ENCODE measurements around the gene TMEM207.

Gene TMEM207

DNA sequence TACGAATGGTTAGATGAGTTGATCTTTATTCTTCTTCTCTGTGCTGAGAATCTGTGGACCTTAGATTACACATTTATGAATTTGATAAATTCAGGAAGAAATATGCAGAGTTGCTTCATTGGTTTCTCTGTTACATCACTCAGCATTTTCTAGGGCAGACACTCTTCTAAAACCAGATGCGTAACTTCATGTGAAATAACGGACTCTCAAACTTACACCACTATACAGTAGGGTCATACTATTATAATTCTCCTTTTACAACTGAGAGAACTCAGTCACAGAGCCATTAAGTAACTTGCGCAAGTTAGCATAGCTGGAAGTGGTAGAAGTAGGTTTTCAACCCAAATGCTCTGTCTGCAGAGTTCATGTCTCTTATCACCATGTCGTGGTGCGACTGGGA lies 5.7 kb downstream of the TMEM207 start:
- no peak for DNase-seq

DNA sequence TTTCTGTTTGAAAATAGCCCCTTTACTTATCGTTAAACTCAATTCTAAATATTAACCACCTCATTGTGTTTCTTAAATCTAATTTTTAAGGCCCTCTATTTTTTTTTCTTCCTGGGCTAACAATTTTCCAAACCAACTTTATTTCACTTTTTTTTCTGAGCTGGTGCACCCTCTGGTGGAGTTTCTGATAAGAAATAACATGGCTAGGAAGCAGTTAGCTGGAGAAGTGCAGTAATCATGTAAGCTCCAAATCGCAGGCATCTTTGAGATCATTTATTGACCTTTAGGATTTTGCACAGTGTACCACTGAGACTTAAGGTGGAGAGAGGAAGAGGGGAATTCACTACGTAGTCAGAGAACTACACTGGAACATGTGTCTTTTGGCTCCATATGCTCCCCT lies 6.4 kb downstream of the TMEM207 start:
- DNase-seq, result no peak

DNA sequence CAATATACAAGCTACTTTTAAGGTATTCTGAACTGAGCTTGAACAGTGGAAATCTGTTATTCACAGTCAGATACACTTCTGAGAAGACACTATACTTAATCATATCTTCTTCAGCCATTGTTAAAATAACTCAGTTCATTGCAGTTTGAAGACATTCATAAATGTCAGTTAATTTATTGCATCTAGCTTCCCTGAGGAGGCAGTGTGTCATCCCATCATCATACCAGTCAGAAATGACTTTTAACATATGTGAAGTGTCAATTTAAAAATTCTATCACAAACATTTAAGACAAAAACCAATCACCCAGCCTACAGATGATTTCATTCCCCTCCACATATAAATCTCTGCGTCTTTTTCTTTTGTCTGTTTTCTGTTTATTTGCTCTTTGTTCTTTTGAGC lies 7.5 kb downstream of the TMEM207 start:
- no peak for DNase-seq

DNA sequence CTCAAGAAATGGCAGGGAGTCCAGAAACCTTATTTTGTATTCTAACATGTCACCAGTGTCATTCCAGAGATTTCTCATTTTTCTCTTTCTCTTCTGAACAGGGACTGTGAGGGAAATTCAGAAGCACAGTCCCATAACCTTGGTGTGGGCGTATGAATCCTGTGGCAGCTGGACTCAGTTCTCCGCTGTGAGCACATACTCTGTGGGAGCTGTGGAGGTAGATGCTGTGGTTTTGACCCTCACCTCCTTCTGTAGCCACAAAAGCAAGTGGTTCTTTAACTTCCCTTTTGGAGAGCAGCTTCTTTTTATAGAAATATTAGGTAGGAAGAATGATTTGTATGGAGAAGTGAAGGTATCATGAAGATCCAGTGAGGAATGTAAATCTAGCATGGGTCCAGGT lies 13.4 kb downstream of the TMEM207 start:
- DNase-seq, result no peak

DNA sequence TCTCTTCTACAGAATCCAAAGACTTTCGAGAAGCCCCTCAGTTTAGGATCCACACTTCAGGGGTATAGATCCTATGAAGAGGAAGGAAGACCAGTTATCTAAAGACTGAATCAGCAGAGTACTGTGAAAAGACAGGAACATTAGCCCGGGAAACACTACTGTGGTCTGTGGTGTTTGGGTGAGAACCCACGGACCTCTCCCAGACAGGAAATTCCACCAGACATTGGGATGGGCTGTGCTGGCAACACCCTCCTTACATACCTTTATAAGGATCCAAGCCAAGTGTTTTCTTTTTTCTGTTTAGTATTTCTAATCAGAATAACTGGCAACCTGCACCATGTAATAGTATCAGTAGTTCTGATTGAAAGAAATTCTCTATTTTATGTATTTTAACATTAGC lies 14.1 kb downstream of the TMEM207 start:
- no peak for DNase-seq

DNA sequence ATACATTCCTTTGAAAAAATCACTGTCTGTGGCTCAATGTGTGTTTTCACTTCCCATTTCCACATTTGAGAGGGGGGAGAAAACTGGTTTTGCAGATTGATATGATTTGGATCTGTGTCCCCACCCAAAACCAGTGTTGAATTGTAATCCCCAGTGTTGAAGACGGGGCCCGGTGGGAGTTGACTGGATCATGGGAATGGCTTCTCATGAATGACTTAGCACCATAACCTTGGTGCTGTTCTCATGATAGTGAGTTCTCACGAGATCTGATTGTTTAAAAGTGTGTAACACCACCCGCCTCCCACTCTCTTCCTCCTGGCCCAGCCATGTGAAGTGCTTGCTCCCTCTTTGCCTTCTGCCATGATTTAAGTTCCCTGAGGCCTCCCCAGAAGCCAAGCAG lies 16.1 kb downstream of the TMEM207 start:
- no peak for DNase-seq

DNA sequence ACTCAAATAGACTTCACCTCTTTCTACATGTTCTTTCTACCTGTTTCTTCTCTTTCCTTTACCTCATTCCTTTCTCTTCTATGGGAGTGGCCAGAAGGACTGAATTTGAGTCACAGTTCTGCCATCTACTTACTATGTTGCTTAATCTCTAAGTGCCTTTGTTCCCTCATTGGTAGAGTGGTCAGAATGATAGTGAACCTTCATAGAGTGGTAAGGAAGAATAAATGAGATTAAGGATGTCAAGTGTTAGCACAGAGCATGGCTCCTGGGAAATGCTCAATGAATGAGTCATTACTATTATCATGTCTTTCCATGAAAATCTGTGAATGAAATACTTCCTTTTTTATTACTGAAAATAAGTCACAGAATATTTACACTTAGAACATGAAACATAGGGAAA lies 17.5 kb downstream of the TMEM207 start:
- DNase-seq, result no peak

DNA sequence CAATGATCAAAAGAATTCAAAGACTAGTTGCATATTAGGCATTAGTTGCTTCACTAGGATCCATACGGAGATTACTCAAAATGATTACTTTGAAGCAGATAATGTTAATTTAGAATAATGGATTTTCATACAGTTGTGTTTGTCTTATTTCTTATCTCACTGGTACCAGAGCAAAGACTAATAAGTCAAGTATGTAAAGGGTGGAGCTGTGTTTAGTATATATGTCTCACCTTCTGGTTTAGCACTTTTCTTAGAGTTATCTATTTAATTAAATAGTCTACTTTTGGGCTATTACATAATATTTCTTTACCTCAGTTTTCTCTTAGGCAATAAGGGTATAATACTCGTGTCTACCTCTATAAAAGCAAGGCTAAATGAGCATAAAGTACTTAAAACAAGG lies 18.8 kb downstream of the TMEM207 start:
- DNase-seq, result no peak

DNA sequence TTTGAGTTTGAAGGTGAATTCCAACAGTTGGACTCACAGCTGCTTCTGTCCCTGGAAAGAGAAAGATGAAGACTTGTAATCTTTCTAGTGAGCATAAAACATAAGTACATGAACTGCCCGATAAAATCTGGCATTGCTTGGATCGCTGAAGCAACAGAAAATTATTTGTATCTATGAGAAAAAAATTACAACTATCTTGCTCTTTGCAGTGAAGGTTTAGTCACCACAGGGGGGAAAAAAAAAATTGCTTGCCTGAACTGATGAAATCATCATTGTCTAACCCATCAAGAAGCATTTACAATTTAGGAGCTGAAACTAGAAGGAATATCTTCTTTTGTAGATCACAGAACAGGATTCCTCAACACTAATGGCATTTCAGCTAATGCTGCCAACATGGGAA lies 20.0 kb downstream of the TMEM207 start:
- no peak for DNase-seq

DNA sequence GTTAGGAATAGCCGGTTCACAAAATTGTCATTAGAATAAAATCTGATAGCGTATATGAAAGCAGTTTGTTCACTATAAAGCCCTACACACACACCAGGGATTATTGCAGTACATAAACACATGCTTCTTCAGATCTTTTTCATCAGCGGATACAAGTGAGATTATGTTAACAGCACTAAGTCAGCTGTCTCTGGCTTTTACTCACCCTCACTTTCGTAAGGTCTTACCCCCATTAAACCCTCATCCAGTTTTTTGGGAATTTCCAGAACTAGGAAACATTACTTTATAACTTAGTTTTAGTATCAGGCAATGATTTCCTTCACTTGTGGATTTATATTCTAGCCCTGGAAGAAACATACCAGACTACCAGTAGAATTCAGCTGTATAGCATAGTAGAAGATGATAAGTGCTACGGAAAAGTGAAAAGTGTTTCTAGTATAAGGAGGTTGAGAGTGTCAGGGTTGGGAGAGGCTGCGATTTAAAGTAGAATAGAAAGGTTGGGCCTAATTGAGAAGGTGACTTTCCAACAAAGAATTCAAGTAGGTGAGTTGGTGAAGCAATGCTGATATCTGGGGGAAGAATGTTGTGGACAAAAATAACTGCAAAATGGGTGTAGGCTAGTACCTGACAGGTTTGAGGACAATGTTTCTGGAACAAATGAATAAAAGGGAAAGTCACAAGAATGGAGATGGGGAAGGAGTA lies 22.7 kb downstream of the TMEM207 start:
- no peak for DNase-seq

DNA sequence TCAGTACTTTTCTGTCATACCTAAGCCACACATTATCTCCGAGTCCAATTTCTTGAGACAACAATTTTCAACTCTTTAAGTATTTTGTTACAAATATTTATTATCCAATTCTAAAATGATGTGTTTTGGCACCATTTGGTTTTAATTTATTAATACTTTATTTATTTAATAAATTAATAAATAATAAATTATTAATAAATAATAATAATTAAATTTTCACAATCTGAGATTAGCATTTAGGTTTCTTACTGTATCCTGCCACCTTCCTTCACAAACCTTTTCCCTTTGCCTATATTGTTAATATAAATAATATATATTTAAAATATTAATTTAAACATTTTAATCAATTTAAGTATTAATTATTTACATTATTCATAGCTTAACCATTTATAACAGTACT lies 23.9 kb downstream of the TMEM207 start:
- DNase-seq, result no peak

DNA sequence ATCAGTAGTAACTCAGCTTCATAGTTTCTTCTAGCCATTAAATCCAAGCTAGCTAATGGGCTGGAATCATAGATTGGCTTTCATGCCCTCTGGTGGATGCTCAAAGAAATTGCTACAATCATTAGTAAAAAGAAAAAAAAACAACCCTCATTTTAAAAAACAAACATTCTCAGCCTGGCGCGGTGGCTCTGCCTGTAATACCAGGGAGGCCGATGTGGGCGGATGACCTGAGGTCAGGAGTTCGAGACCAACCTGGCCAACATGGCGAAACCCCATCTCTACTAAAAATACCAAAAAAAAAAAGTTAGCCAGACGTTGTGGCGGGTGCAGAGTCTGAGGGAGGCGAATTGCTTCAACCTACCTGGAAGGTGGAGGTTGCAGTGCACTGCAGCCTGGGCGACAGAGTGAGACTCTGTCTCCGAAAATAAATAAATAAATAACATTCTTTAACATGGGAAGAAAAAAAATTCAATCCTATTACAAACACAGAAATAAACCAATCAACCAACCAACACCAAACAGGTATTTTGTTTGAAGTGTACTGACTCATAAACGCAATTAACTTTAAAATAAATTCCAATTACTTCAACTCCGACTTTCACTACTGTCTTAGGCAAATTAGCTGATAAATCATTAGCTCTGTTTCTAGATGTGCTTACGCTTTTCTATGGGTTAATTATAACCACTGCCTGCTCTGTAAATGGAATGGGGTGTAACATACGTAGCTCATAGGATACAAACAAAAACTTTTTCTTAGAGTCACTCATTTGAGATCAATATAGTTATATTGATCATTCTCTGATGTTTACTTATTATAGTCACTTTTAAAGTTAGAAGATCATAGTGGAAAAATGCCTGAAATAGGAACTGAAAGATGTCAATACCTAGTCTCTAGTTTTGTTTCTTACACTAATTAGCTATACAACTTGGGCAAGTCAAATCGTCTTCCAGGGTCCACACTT lies 24.9 kb downstream of the TMEM207 start:
- DNase-seq, result peak; percentile 20 to 22

DNA sequence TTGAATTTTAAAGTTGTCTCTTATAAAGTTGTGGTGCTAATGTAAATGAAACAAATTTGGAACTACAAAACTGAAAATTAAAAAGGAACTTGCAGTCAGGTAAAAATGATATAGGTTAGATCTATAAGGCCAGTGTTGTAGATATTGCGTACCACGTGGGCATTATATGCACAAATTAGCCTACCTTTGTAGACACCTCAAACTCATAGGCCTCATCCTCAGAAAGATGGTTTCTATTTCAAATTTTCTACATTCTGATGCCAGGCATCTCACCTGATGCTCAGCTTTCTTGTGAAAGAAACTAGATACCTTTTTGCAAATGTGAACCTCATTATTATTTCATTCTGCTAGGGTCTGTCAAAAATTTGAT lies 25.6 kb downstream of the TMEM207 start:
- DNase-seq, result no peak

DNA sequence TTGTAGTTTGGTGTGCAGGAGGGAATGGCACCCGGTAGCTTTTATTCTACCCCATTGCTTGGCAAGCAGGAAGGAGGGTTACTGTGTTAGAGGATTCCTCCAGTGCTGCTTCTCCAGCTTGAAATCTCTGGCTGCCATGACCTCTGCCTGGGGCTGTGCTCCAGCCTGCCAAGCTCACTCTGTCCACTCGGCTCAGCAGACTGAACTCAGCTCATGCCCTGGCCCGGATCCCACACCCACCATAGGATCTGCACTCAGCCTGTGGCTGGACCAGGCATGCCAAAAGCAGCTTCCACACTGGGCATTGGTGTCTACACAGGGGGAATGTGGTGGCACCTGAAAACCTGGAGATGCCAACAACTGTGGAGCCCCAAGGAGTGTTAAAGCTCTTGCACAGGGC lies 35.4 kb downstream of the TMEM207 start:
- no peak for DNase-seq

DNA sequence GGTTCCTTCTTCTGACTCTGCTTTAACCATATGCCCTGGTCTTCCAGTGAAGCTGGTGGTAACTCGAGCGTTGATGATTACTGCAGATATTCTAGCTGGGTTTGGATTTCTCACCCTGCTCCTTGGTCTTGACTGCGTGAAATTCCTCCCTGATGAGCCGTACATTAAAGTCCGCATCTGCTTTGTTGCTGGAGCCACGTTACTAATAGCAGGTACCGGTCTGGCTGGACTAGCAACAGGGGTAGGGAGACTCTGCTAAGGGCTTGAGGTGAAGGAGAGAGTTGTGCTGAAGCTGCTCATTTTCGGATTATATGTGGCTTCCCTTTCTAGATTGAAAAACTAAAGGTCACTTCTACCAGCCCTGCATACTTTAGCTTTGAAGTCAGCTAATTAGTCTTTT lies 45.0 kb downstream of the TMEM207 start:
- DNase-seq, result no peak

DNA sequence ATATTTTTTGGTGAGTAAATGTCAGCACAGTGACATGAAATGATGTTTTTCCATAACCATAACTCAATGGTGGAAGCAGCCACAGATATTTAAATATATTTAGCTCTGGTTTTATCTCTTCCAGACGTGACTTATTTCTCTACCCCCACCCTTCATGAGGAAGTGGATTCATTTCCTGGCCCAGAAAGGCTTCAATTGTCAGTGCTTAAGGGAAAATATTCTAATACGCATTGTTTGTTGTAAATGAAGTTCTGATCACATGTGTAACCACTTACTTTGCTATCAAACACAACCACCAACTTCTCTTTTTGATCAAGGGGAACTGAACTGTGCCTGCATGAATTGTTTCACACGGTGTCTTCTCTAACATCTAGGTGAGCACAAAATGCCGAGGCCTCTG lies 47.7 kb downstream of the TMEM207 start:
- no peak for DNase-seq

DNA sequence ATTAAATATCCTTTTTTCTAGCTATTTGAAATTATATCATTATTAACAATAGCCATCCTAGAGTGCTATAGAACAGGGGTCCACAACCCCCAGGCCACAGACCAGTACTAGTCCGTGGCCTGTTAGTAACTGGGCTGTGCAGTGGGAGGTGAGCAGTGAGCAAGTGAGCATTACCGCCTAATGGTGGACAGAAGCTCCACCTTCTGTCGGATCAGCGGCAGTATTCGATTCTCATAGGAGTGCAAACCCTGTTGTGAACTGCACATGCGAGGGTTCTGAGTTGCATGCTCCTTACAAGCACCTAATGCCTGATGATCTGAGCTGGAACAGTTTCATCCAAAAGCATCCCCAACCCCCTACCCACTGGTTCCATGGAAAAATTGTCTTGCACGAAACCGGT lies 50.0 kb downstream of the TMEM207 start:
- DNase-seq, result no peak

DNA sequence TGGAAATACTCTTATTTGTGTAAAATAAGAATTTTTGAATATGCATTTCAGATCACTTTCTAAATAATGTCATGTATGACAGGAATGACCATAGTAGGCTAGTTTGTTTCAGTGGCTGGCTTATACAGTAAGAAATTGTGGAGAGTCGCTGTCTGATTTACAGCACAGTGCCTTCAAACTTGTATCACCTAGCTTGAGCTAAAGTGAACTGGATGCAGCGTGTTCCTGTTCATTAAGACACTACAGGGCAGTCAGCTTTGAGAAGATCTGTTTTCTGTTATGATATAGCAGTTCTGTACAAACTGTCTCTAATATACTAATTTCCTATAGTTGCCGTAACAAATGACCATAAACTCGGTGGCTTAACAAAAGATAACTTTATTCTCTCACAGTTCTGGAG lies 51.8 kb downstream of the TMEM207 start:
- no peak for DNase-seq

DNA sequence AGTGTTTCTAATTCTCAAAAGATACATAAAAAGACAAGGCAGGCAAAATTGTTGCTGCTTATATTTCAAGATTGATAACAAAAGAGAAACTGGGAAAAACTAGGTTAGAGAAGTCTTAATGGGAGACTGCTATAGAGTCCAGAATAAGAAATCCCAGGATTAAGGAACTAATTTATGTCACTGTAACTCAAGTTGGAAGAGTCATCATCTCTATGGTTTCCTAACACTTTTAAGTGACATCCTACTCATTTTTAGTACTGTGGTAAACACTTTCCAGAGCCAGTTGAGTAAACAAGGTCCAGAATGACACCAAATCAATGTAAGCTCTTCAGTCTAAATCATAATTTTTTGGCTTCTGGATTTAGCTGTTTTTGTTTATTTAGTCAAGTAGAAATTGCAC lies 53.7 kb downstream of the TMEM207 start:
- DNase-seq, result no peak

DNA sequence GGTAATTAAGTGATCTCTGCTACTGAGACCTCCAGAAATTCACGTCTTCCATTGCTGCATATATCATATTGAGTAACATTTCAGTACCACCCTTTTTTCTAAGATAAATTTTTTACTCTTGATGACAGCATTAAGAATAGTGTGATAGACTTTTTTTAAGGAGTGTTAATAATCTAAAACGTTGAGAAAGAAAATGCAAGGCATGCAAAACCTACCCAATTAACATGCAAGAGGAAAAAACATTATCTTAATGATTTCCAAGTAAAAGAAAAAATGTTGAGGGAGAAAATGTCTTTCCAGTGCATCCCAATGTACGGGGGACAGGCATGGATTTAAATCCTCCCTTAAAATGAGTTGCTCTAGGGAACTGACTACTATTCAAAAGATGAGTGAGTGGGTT lies 61.0 kb downstream of the TMEM207 start:
- DNase-seq, result no peak

DNA sequence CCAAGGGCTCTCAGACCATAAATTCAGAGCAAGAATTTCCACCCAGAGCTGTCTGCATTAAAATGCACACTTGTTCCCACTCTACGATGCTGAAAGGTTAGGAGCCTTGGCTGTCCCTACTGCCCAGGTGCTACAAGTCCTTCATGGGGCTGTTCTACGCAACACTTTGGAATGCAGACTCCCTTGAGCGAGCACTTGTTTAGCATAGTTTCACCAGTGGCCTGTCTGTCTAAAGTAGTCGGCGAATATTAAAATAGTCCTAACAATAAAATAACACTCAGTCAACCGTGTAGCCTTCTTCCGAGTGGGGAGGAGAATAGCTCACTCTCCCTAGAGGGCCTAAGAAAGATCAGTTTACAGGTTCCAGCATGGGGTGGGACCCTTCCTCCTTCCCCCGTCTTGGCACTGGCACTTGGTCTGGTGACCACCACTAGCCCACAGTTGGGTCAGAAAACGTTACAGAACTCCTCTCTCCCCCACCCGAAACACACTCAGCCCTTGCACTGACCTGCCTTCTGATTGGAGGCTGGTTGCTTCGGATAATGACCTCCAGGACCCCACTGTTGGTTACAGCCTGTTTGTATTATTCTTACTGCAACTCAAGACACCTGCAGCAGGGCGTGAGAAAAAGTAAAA lies 62.0 kb downstream of the TMEM207 start, which contains the start of gene CLDN16:
TSS of gene CLDN16 (plus strand) at position 586 of the 636 bp plus-strand sequence. CDS start 167 bp downstream, outside the sequence.
- DNase-seq, result no peak

DNA sequence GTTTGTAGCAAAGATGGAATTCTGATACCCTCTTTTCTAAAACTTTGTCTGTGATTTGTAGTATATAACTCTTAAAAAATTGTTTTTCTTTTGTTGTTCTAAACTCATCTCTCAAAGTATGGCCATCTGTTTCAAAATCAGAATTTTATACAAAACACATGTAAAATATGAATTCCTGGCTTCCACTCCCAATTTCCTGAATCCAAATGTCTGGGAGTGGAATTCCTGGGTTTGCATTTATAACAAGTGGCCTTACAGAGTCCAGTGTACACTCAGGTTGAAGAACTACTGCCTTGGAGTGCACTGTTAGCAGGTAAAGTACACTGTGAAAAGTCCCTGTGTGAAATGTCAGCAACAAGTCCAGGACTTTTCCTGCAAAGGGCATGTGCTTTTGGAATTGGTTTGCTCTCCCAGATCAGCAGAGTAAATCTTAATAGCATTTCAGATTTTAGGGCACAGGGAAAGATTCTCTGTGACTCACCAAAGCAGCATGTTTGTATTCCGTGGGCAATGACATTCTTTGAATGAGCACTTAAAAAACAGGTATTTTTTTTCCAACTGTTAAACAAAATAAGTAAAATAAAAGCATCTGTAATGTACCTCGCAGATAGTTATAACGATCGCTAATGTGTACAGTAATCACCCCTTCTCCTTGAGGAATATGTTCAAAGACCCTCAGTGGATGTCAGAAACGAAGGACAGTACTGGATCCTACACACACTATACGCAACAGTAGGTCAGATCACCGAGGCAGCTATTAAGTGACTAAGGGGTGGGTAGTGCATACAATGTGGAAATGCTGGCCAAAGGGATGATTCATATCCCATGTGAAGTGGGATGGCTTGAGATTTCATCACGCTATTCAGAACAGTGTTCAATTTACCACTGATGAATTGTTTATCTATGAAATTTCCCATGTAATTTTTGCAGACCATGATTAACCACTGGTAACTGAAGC lies 63.7 kb downstream of the TMEM207 start:
- no peak for DNase-seq

DNA sequence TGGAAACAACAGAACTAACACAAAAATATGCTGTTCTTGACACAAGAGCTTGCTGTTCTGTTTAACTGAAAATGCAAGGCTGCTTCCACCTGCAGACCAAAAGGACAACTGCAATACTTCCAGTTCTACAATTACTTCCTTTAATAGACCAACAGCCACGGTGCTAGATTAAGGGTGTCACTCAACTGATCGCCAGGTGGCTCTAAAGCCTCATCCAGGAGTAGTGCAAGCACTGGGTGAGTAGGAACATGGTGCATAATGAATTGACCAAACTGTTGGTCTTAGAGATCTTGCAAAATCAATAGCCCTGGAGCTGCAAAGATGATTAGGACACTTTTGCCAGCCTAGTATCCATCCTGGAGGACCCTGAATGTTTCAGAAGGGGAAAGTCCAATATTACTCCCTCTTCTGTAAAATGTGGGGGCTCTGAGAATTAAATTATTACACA lies 65.4 kb downstream of the TMEM207 start:
- no peak for DNase-seq
